Right forelimb (tissue), 1 donor: Measurements from ENCODE around the gene CCNYL1.
A peak's percentile ranks its signal among the peaks of the same experiment; 100 is the strongest.
"Not testable (repeated sequence)": the region's sequence is repeated elsewhere in the genome, so short reads cannot be mapped to it uniquely, and the experiment has no call there.

Experiments
- DNase-seq: peaks from one replicate; pipeline ENCODE4 v3.0.0-alpha.2; 2018

CCNYL1 gene

GRCh38 chr2:207710814-207711740 lies at the start of gene CCNYL1:
Gene CCNYL1, plus strand, starts transcription at chr2:207711640. Its CDS starts 257 bp downstream, at chr2:207711897.
- DNase-seq: peak; percentile 99

- no peak for DNase-seq
These were observed 49.2 kb upstream of the CCNYL1 start for GRCh38 chr2:207662203-207662602.

GRCh38 chr2:207663870-207664545 lies 47.4 kb upstream of the CCNYL1 start:
- no peak for DNase-seq

GRCh38 chr2:207670887-207671286 lies 40.6 kb upstream of the CCNYL1 start:
- DNase-seq: no peak

- DNase-seq: no peak
These were observed 38.0 kb upstream of the CCNYL1 start for GRCh38 chr2:207673431-207673830.

- no peak for DNase-seq
These were observed 37.1 kb upstream of the CCNYL1 start for GRCh38 chr2:207674266-207674774.

GRCh38 chr2:207674826-207675225 lies 36.6 kb upstream of the CCNYL1 start:
- no peak for DNase-seq

GRCh38 chr2:207676827-207677354 lies 34.5 kb upstream of the CCNYL1 start:
- no peak for DNase-seq

- DNase-seq: no peak
These were observed 30.0 kb upstream of the CCNYL1 start for GRCh38 chr2:207681431-207681830.

- no peak for DNase-seq
These were observed 28.9 kb upstream of the CCNYL1 start for GRCh38 chr2:207682557-207682956.

GRCh38 chr2:207683438-207683837 lies 28.0 kb upstream of the CCNYL1 start:
- DNase-seq: no peak

- no peak for DNase-seq
These were observed 27.4 kb upstream of the CCNYL1 start for GRCh38 chr2:207683879-207684627.

- no peak for DNase-seq
These were observed 24.6 kb upstream of the CCNYL1 start for GRCh38 chr2:207686812-207687211.

GRCh38 chr2:207688597-207688996 lies 22.8 kb upstream of the CCNYL1 start:
- DNase-seq: no peak

- not testable (repeated sequence) for DNase-seq
These were observed 20.5 kb upstream of the CCNYL1 start for GRCh38 chr2:207690845-207691461.

- no peak for DNase-seq
These were observed 19.0 kb upstream of the CCNYL1 start for GRCh38 chr2:207692206-207693065.

GRCh38 chr2:207693641-207694249 lies 17.7 kb upstream of the CCNYL1 start:
- DNase-seq: no peak

- DNase-seq: no peak
These were observed 16.6 kb upstream of the CCNYL1 start for GRCh38 chr2:207694811-207695281.

GRCh38 chr2:207695293-207695692 lies 16.1 kb upstream of the CCNYL1 start:
- no peak for DNase-seq

- not testable (repeated sequence) for DNase-seq
These were observed 14.5 kb upstream of the CCNYL1 start for GRCh38 chr2:207696911-207697310.

- no peak for DNase-seq
These were observed 14.0 kb upstream of the CCNYL1 start for GRCh38 chr2:207697411-207697810.
